HG03571 (cell line): Measurements from ENCODE around the gene ORMDL2.
"Not testable (repeated sequence)": the region's sequence is repeated elsewhere in the genome, so short reads cannot be mapped to it uniquely, and the experiment has no call there.

Experiments used
- ATAC-seq: cut with Tn5 transposase; IDR thresholded peaks from one replicate; pipeline ENCODE4 v1.9.1; 2021; ENCODE audit not compliant: unreplicated experiment

ORMDL2 gene

GRCh38 chr12:55850893-55851292, 33.1 kb downstream of the ORMDL2 start:
- ATAC-seq, result no peak

GRCh38 chr12:55852740-55853139, 34.9 kb downstream of the ORMDL2 start:
- ATAC-seq, result no peak

- ATAC-seq, result no peak
These were observed 43.6 kb downstream of the ORMDL2 start for GRCh38 chr12:55861396-55861795.

GRCh38 chr12:55861871-55862270, 44.0 kb downstream of the ORMDL2 start:
- no peak for ATAC-seq

GRCh38 chr12:55862286-55862685, 44.4 kb downstream of the ORMDL2 start:
- no peak for ATAC-seq

GRCh38 chr12:55862931-55863330, 45.1 kb downstream of the ORMDL2 start:
- not testable (repeated sequence) for ATAC-seq

GRCh38 chr12:55865327-55865726, 47.5 kb downstream of the ORMDL2 start:
- ATAC-seq, result no peak

- ATAC-seq, result not testable (repeated sequence)
These were observed 48.7 kb downstream of the ORMDL2 start for GRCh38 chr12:55866454-55867004.
